ENCODE data around the gene BTBD9. TPM values are rescaled to one million over a fixed set of nuclear protein-coding genes. Genes with fewer than 3 reads are reported as not detected.
A peak's percentile ranks its signal among the peaks of the same experiment; 100 is the strongest.

BTBD9 gene
- total RNA-seq, 1 donor from 2014 or later, result 49.7 TPM

DNA sequence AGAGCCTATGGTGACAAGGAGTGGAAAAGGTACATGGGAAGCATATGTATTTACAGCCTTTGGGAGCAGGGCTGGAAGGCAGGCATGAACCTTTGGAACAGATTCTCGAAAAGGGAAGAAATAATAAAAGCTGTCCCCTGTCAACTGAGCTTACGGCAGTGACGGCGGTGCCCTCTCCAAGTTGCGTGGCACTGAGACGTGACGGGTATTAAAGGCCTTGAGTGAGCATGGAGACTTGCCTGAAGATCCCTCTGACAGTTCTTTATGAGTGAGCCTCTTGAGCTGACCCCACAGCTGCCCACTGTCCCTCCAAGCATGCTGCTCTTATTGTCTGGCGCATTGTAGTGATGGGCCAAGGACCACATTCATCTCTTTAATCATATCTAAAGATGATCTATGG lies 431.7 kb downstream of the BTBD9 start:
- Histone ChIP-seq H3K9me3 (no peaks in the 10 kb centered on the region), H3K4me3 (no peak overlapping the region), H3K4me1 (peaks cover 7% of the 10 kb centered on the region), H3K27me3 (ENCODE audit: low read depth) (no peaks in the 10 kb centered on the region), H3K27ac (no peak overlapping the region), H3K36me3 (no peaks in the 10 kb centered on the region)
- TF ChIP-seq, protein P1, sequence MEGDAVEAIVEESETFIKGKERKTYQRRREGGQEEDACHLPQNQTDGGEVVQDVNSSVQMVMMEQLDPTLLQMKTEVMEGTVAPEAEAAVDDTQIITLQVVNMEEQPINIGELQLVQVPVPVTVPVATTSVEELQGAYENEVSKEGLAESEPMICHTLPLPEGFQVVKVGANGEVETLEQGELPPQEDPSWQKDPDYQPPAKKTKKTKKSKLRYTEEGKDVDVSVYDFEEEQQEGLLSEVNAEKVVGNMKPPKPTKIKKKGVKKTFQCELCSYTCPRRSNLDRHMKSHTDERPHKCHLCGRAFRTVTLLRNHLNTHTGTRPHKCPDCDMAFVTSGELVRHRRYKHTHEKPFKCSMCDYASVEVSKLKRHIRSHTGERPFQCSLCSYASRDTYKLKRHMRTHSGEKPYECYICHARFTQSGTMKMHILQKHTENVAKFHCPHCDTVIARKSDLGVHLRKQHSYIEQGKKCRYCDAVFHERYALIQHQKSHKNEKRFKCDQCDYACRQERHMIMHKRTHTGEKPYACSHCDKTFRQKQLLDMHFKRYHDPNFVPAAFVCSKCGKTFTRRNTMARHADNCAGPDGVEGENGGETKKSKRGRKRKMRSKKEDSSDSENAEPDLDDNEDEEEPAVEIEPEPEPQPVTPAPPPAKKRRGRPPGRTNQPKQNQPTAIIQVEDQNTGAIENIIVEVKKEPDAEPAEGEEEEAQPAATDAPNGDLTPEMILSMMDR (IDR thresholded peaks at IDR 0.05), result no peak
- intact Hi-C loops (cut with DNase I), result no loop called here
- DNase-seq (no peak), ATAC-seq (no peak)

DNA sequence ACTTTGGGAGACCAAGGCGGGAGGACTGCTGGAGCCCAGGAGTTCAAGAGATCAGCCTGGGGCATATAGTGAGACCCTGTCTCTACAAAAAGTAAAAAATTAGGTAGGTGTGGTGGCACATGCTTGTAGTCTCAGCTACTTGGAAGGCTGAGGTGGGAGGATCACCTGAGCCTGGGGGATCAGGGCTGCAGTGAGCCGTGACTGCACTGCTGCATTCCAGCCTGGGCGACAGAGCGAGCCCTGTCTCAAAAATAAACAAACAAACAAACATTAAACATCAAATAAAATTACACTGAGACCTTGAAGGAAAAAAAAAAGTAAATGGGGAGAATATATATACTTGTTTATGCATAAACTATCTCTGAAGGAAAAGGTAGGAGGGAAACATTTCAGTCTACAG lies 432.4 kb downstream of the BTBD9 start:
- no peaks in the 10 kb centered on the region for H3K36me3 ChIP-seq
- no peak overlapping the region for H3K4me3 ChIP-seq
- intact Hi-C loops (cut with DNase I), result no loop called here

DNA sequence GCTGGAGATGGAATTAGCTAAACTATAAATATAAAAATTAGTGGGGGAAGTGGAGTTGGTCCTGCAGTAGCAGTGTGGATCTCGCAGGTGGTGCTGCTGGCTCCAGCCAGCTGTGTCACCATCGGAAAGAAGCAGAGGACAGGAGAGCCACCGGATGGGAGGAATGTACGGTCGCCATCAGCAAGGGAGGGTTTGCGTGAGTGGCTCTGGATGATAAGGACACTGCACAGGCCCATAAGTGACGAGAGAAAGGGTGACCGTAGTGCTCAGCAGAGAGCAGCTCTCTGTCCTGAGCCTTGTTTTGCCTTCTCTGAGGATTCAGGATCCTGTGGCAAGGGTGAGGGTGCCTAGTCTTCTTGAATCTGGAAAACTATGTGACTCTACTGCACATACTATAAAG lies 441.5 kb downstream of the BTBD9 start:
- H3K4me1 ChIP-seq, result no peaks in the 10 kb centered on the region
- DNase-seq (no peak), ATAC-seq (no peak)
- H3K36me3 ChIP-seq, result no peaks in the 10 kb centered on the region
- intact Hi-C loops (cut with DNase I), result no loop called here
- no peaks in the 10 kb centered on the region for H3K9me3 ChIP-seq
- H3K4me3 ChIP-seq, result no peak overlapping the region
- H3K27me3 ChIP-seq (ENCODE audit: low read depth), result no peaks in the 10 kb centered on the region
- TF ChIP-seq, protein P1 (IDR thresholded peaks at IDR 0.05), result no peak
- no peak overlapping the region for H3K27ac ChIP-seq

More for the DNA sequence above, 432.4 kb downstream of the BTBD9 start:
- DNase-seq (no peak), ATAC-seq (no peak)
- H3K9me3 ChIP-seq, result no peaks in the 10 kb centered on the region
- peaks cover under 1% of the 10 kb centered on the region for H3K4me1 ChIP-seq
- no peak overlapping the region for H3K27ac ChIP-seq
- H3K27me3 ChIP-seq (ENCODE audit: low read depth), result no peaks in the 10 kb centered on the region
- TF ChIP-seq, protein P1 (IDR thresholded peaks at IDR 0.05), result no peak

- H3K27ac ChIP-seq, result no peak overlapping the region
- no peak for DNase-seq
- H3K4me1 ChIP-seq, result no peaks in the 10 kb centered on the region
- TF ChIP-seq, protein P1 (IDR thresholded peaks at IDR 0.05), result no peak
- H3K4me3 ChIP-seq, result no peak overlapping the region
- no peaks in the 10 kb centered on the region for H3K27me3 ChIP-seq (ENCODE audit: low read depth)
- no peaks in the 10 kb centered on the region for H3K9me3 ChIP-seq
- H3K36me3 ChIP-seq, result peaks cover 4% of the 10 kb centered on the region
- intact Hi-C loops (cut with DNase I), result no loop called here
- no peak for ATAC-seq
Measured at GRCh38 chr6:38195113-38195635, 444.6 kb downstream of the BTBD9 start.

GRCh38 chr6:38194589-38194988 lies 445.1 kb downstream of the BTBD9 start:
- Histone ChIP-seq H3K4me3 (no peak overlapping the region), H3K27ac (no peak overlapping the region), H3K4me1 (no peaks in the 10 kb centered on the region), H3K27me3 (ENCODE audit: low read depth) (no peaks in the 10 kb centered on the region), H3K36me3 (peaks cover 4% of the 10 kb centered on the region), H3K9me3 (no peaks in the 10 kb centered on the region)
- ATAC-seq (peak in 1 of 2 donors; percentile 20), DNase-seq (no peak)
- intact Hi-C loops (cut with DNase I), result no loop called here
- TF ChIP-seq, protein P1 (IDR thresholded peaks at IDR 0.05), result no peak

DNA sequence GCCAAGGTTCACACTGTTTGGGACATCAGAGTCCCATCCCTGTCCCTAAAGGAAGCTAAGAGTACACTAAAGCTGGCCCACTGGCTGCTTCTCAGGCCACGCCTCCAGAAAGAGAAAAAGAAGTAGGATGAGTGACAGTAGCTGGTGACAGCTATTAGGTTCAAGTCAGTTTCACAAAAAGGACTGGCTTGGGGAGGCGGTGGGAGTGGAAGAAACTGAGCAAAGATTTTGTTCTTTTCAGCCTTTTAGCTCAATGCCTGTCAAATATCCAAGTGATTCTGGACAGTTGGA lies 445.5 kb downstream of the BTBD9 start:
- Histone ChIP-seq H3K9me3 (no peaks in the 10 kb centered on the region), H3K4me1 (no peaks in the 10 kb centered on the region), H3K27ac (no peak overlapping the region), H3K27me3 (ENCODE audit: low read depth) (no peaks in the 10 kb centered on the region), H3K36me3 (peaks cover 4% of the 10 kb centered on the region), H3K4me3 (no peak overlapping the region)
- ATAC-seq, result no peak
- intact Hi-C loops (cut with DNase I), result no loop called here
- TF ChIP-seq, protein P1 (IDR thresholded peaks at IDR 0.05), result no peak
- DNase-seq, result no peak
